Mammary epithelial cell (primary cell): ENCODE data around the gene LOXL1.

Source experiments
- EZH2 ChIP-seq: IDR thresholded peaks from 2 replicates; pipeline ENCODE4 v1.6.1; 2012; ENCODE audit warnings: low read length, inconsistent platforms, borderline replicate concordance
- TF ChIP-seq, protein P1 (sequence below), 2 donors: IDR thresholded peaks in 1 of 2; conservative IDR thresholded peaks in 1 of 2; 2 replicates each; pipeline ENCODE4 v1.5.1; 2011 to 2012; ENCODE audit warnings: inconsistent platforms in 2 of 2, low read length in 2 of 2, mild to moderate bottlenecking in 2 of 2, control low read depth in 1 of 2, low read depth in 1 of 2; ENCODE audit not compliant: insufficient read depth in 1 of 2; ENCODE audit errors: extremely low read depth in 1 of 2

DNA sequence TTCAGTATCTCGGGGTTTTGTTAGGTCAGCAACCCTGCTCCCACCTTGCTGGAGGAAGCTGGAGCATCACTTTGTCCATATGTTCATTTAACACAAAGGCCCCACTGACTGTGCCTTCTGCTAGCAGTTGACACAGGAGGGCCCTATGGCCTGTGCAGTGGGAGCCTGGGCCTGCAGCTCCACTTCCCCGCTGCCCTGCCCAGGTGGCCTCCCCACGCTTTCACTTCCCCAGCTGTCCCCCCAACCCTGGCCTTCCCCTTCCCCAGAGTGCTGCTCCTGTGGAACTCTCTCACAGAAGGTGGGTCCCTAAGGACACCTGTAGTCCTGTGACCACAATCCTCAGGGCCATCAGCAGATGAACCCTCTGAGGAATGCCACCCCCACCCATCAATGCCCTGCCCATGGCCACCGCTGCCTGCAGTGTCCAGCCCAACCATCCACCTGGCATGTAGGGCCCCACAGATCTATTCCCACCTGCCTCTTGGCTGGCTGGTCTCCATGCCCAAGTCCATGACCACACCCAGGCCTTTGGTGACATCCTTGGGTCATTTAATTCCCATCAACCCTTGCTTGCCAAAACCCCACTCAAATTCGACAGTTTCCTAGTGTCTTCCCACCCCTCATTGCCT is 39.4 kb upstream of the LOXL1 start:
- TF ChIP-seq, protein P1, sequence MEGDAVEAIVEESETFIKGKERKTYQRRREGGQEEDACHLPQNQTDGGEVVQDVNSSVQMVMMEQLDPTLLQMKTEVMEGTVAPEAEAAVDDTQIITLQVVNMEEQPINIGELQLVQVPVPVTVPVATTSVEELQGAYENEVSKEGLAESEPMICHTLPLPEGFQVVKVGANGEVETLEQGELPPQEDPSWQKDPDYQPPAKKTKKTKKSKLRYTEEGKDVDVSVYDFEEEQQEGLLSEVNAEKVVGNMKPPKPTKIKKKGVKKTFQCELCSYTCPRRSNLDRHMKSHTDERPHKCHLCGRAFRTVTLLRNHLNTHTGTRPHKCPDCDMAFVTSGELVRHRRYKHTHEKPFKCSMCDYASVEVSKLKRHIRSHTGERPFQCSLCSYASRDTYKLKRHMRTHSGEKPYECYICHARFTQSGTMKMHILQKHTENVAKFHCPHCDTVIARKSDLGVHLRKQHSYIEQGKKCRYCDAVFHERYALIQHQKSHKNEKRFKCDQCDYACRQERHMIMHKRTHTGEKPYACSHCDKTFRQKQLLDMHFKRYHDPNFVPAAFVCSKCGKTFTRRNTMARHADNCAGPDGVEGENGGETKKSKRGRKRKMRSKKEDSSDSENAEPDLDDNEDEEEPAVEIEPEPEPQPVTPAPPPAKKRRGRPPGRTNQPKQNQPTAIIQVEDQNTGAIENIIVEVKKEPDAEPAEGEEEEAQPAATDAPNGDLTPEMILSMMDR (conservative IDR thresholded peaks at IDR 0.05 in 1 of 2, IDR thresholded peaks at IDR 0.05 in 1 of 2; ENCODE audit: extremely low read depth in 1 of 2, insufficient read depth in 1 of 2, low read depth in 1 of 2, low read length in 2 of 2), result no peak
- TF ChIP-seq EZH2, result no peak
